22Rv1 (cell line): ENCODE measurements around the gene PNCK.

Experiments
- H3K27ac ChIP-seq: fragments of 450-650 bp; 2 replicates; pipeline ENCODE4 v1.5.1; 2017
- ZFX ChIP-seq: fragments of 450-650 bp; IDR thresholded peaks from 2 replicates; pipeline ENCODE4 v1.6.1; 2017; ENCODE audit warnings: antibody characterized with exemption, borderline replicate concordance
- TF ChIP-seq, protein P1 (sequence below): fragments of 450-650 bp; IDR thresholded peaks from 2 replicates; pipeline ENCODE4 v1.5.1; 2017; ENCODE audit warnings: mild to moderate bottlenecking

The PNCK gene

GRCh38 chrX:153627675-153628111 is 45.9 kb downstream of the PNCK start:
- H3K27ac ChIP-seq, result no peak overlapping the region
- TF ChIP-seq ZFX, result no peak
- TF ChIP-seq, protein P1, sequence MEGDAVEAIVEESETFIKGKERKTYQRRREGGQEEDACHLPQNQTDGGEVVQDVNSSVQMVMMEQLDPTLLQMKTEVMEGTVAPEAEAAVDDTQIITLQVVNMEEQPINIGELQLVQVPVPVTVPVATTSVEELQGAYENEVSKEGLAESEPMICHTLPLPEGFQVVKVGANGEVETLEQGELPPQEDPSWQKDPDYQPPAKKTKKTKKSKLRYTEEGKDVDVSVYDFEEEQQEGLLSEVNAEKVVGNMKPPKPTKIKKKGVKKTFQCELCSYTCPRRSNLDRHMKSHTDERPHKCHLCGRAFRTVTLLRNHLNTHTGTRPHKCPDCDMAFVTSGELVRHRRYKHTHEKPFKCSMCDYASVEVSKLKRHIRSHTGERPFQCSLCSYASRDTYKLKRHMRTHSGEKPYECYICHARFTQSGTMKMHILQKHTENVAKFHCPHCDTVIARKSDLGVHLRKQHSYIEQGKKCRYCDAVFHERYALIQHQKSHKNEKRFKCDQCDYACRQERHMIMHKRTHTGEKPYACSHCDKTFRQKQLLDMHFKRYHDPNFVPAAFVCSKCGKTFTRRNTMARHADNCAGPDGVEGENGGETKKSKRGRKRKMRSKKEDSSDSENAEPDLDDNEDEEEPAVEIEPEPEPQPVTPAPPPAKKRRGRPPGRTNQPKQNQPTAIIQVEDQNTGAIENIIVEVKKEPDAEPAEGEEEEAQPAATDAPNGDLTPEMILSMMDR, result no peak

DNA sequence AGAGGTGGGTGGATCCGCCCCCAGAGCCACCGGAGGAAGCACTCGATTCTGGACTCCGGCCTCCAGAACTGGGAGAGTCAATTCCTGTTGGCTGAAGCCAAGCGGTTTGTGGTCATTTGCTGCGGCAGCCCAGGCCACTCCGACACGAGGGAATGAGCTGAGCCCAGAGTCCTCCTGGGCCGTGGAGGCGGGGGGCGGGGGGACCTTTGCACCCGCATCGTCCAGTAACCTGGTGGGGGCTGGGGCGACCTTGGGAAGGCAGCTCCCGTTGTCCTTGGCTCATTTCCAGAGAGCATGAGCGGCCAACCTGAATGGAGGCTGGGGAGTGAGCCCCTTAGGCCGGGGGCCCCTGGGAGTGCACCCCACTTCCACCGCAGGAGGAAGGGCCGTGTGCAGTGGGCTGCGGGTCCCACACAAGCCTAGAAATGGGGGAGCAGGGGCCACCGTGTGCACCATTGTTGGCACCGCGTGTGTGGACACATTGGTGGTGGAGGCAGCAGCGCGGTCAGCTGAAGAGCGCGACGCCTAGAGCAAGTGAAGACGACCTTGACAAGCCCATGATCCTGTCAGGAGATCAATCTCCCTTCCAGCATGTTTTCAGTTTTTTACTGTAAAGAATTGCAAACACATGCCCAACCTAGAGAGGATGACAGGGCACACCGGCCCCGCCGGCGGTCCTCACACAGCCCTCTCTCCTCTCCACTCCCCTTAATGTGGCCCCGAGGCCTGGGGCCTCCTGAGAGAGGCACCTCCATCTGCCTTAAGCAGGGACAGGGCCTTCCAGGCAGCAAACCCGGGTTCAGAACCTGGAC is 46.5 kb downstream of the PNCK start:
- TF ChIP-seq, protein P1, result no peak
- TF ChIP-seq ZFX, result no peak
- no peak overlapping the region for H3K27ac ChIP-seq

GRCh38 chrX:153626025-153626633 is 47.5 kb downstream of the PNCK start:
- TF ChIP-seq ZFX, result no peak
- TF ChIP-seq, protein P1, result no peak
- H3K27ac ChIP-seq, result no peak overlapping the region

DNA sequence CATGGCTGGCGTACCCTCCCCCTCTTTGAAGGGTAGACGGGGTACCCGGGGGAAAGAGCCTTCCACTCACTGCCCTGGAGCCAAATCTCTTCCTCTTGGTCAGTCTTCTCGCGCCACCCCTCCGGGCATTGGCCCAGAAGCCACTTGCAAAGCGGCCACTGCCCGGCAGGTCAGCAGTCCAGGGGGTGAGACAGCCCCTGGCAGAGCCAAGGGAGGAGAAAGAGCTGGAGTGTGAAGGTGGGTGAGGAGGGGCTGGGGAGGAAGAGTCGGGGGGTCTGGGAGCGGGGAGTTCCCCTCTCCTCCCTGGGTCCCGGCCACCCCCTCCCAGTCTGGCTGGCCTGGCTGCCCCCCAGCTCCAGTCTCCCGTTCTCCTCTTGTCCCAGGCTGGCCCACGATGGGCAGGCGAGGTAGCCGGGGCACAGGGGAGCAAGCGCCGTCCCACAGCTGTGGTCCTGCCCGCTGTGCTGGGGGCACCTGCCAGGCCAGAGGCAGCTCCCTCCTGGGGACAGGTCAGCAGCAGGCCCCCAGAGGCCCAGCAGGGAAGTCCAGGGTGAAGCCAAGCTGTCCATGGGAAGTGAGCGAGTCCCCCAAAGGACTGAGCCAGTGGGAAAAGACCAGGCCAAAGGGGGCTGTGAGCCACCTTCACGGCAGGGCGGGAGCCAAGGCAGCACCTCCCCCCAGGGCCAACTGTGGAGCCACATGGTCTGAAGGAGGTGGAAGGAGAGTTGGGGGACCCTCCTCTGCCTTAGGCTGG is 48.2 kb downstream of the PNCK start:
- no peak overlapping the region for H3K27ac ChIP-seq
- TF ChIP-seq, protein P1, result no peak
- TF ChIP-seq ZFX, result no peak

- no peak overlapping the region for H3K27ac ChIP-seq
- TF ChIP-seq ZFX, result no peak
- TF ChIP-seq, protein P1, result no peak
Measured at GRCh38 chrX:153624196-153625091, 49.2 kb downstream of the PNCK start.

DNA sequence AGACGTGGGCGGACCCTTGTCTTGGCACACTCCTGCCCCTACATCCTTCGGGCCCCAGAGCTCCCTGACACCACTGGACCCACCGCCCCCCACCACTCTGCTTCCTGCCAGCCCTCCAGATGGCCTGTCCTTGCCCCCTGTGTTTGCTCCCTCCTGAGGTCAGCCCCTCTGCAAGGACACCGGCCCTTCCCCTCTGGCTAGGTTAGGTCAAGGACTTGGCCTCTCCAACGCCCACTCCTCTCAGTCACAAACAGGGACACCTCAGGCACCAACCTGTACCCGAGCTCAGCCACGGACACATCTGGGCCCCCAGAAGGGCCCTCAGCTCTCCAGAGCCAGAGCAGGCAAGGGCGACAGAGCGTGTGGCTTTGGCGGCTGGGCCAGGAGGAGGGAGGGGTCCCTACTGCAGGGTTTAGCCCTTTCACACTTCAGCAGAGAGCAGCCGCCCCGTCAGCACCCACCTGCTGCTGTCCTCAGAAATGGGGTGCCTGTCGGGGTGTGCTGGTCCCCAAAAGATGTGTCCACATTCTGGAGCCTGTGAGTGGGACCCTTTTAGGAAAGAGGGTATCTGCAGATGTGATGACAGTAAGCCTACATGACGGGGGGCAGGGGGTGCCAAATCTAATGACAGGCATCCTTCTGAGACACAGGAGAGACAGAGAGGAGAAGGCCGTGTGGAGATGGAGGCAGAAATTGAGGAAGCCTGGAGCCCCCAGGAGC is 50.1 kb downstream of the PNCK start:
- TF ChIP-seq ZFX, result no peak
- TF ChIP-seq, protein P1, result no peak

More for the DNA sequence above, 50.1 kb downstream of the PNCK start:
- H3K27ac ChIP-seq, result no peak overlapping the region
